HCT116 (cell line): ENCODE results near the gene CBFB. TPM values are rescaled to one million over a fixed set of nuclear protein-coding genes. Genes with fewer than 3 reads are reported as not detected.

Experiments used
- ATAC-seq: fragments of 200-7000 bp; cut with Tn5 transposase; 2 replicates; pipeline ENCODE4 v1.9.1; 2020; ENCODE audit warnings: mild to moderate bottlenecking, moderate library complexity
- BruUV-seq: library from RNA; stranded (reverse); fragments of 400-500 nt; replicated peaks from 2 replicates; lab custom pipeline; 2021; lab: Mats Ljungman, UMichigan
- CTCF ChIA-PET: fragments of 300-600 bp; sonication (Branson Sonifier 250); formaldehyde crosslinking; loops from one replicate; lab custom pipeline; 2021; ENCODE audit warnings: antibody characterized with exemption; lab: Charles Lee
- POLR2A ChIA-PET: fragments of 300-600, 350-600 bp; sonication (Branson Sonifier 250); formaldehyde crosslinking; loops from one replicate; lab custom pipeline; 2021; ENCODE audit warnings: antibody characterized with exemption; lab: Charles Lee
- RAD21 ChIA-PET, 2 experiments: fragments of 300-600 bp; sonication (Branson Sonifier 250); formaldehyde crosslinking; loops; one replicate each; lab custom pipeline; 2023; ENCODE audit warnings: low total read pairs in 2 of 2; ENCODE audit not compliant: uncharacterized antibody in 2 of 2, unreplicated experiment in 2 of 2, low non-redundant PET in 1 of 2; lab: Charles Lee
- DNase-seq: peaks from one replicate; pipeline ENCODE4 v3.0.0-alpha.2; 2010; ENCODE audit warnings: low read depth, low spot score
- H2AFZ ChIP-seq: fragments of 200-600 bp; shearing (Covaris generic), sonication (generic); 2 replicates; pipeline ENCODE4 v1.6.1; 2017; ENCODE audit warnings: low read depth, mixed run types, mixed read lengths, antibody characterized with exemption, low read length; ENCODE audit not compliant: poor library complexity, severe bottlenecking
- H3K27ac ChIP-seq: 2 replicates; pipeline ENCODE4 v1.5.1; 2012; ENCODE audit warnings: low read depth, low read length
- H3K27me3 ChIP-seq: fragments of 200-600 bp; sonication (generic); 2 replicates; pipeline ENCODE4 v1.6.1; 2016; ENCODE audit warnings: mixed run types, low read length, mixed read lengths; ENCODE audit not compliant: insufficient read depth
- H3K36me3 ChIP-seq, 2 experiments: fragments of 200-500 bp in 1 of 2; fragments of 200-600 bp in 1 of 2; sonication (Bioruptor generic) in 1 of 2; sonication (generic) in 1 of 2; 2 replicates each; pipeline versions ENCODE4 v1.5.1 to v1.6.1; 2014 to 2016; ENCODE audit warnings: low read length in 2 of 2, inconsistent platforms in 1 of 2, mixed read lengths in 1 of 2, mixed run types in 1 of 2; ENCODE audit not compliant: insufficient read depth in 2 of 2, control insufficient read depth in 1 of 2
- H3K4me1 ChIP-seq, 2 experiments: fragments of 200-600 bp in 1 of 2; sonication (generic) in 1 of 2; 2 replicates each; pipeline versions ENCODE4 v1.5.1 to v1.6.1; 2012 to 2017; ENCODE audit warnings: low read length in 2 of 2, inconsistent platforms in 1 of 2, mild to moderate bottlenecking in 1 of 2, mixed read lengths in 1 of 2, mixed run types in 1 of 2, moderate library complexity in 1 of 2; ENCODE audit not compliant: insufficient read depth in 2 of 2, control insufficient read depth in 1 of 2
- H3K4me2 ChIP-seq: fragments of 200-600 bp; sonication (generic); 2 replicates; pipeline ENCODE4 v1.6.1; 2017; ENCODE audit warnings: mixed run types, low read length, mixed read lengths
- H3K4me3 ChIP-seq, 2 experiments: fragments of 200-600 bp in 1 of 2; sonication (generic) in 1 of 2; replicated peaks in 1 of 2; 2 replicates each; pipeline ENCODE4 v1.5.1; 2011 to 2016; ENCODE audit warnings: low read length in 2 of 2, control low read depth in 1 of 2, low read depth in 1 of 2, mild to moderate bottlenecking in 1 of 2, mixed read lengths in 1 of 2, mixed run types in 1 of 2
- H3K79me2 ChIP-seq: fragments of 200-600 bp; sonication (generic); 2 replicates; pipeline ENCODE4 v1.6.1; 2017; ENCODE audit warnings: mild to moderate bottlenecking, mixed run types, low read length, moderate library complexity, mixed read lengths; ENCODE audit not compliant: insufficient read depth
- H3K9ac ChIP-seq: fragments of 200-600 bp; sonication (generic); 2 replicates; pipeline ENCODE4 v1.6.1; 2016; ENCODE audit warnings: low read length, mixed read lengths
- H3K9me2 ChIP-seq: fragments of 200-600 bp; sonication (generic), shearing (Covaris generic); 2 replicates; pipeline ENCODE4 v1.6.1; 2017; ENCODE audit warnings: mixed run types, mild to moderate bottlenecking, moderate library complexity; ENCODE audit not compliant: insufficient read depth
- H3K9me3 ChIP-seq, 2 experiments: fragments of 200-500 bp in 1 of 2; fragments of 200-600 bp in 1 of 2; sonication (Bioruptor generic) in 1 of 2; sonication (generic) in 1 of 2; 2 replicates each; pipeline ENCODE4 v1.6.1; 2014 to 2017; ENCODE audit warnings: low read length in 2 of 2, mixed read lengths in 2 of 2, inconsistent platforms in 1 of 2, low read depth in 1 of 2, mild to moderate bottlenecking in 1 of 2, mixed run types in 1 of 2, moderate library complexity in 1 of 2; ENCODE audit not compliant: control insufficient read depth in 1 of 2, insufficient read depth in 1 of 2
- H4K20me1 ChIP-seq: fragments of 200-600 bp; sonication (generic), shearing (Covaris generic); 2 replicates; pipeline ENCODE4 v1.6.1; 2017; ENCODE audit warnings: mixed run types, mild to moderate bottlenecking, moderate library complexity; ENCODE audit not compliant: insufficient read depth
- CEBPB ChIP-seq: IDR thresholded peaks from 2 replicates; pipeline ENCODE4 v1.6.1; 2012; ENCODE audit warnings: low read depth
- EGR1 ChIP-seq: IDR thresholded peaks from 2 replicates; pipeline ENCODE4 v1.6.1; 2012; ENCODE audit warnings: low read depth
- ELF1 ChIP-seq: IDR thresholded peaks from 2 replicates; pipeline ENCODE4 v1.6.1; 2012; ENCODE audit warnings: low read depth, borderline replicate concordance
- EZH2 ChIP-seq: fragments of 200-600 bp; sonication (generic); IDR thresholded peaks from 2 replicates; pipeline ENCODE4 v1.6.1; 2017; ENCODE audit warnings: antibody characterized with exemption, mixed run types
- EZH2phosphoT487 ChIP-seq: fragments of 200-600 bp; IDR thresholded peaks from 2 replicates; pipeline ENCODE4 v1.6.1; 2018; ENCODE audit warnings: antibody characterized with exemption, borderline replicate concordance
- FOSL1 ChIP-seq: IDR thresholded peaks from 2 replicates; pipeline ENCODE4 v1.6.1; 2012; ENCODE audit warnings: low read depth
- JUND ChIP-seq: IDR thresholded peaks from 2 replicates; pipeline ENCODE4 v1.6.1; 2012
- MAX ChIP-seq: IDR thresholded peaks from 2 replicates; pipeline ENCODE4 v1.6.1; 2012
- POLR2A ChIP-seq: IDR thresholded peaks from 2 replicates; pipeline ENCODE4 v1.7.0; 2011; ENCODE audit warnings: borderline replicate concordance; ENCODE audit not compliant: insufficient read depth, insufficient read length; ENCODE audit errors: extremely low read depth
- POLR2AphosphoS5 ChIP-seq: IDR thresholded peaks from 2 replicates; pipeline ENCODE4 v1.6.1; 2011; ENCODE audit warnings: mild to moderate bottlenecking, low read depth, low read length, moderate library complexity
- RAD21 ChIP-seq: IDR thresholded peaks from 2 replicates; pipeline ENCODE4 v1.6.1; 2012; ENCODE audit warnings: low read depth, mild to moderate bottlenecking
- REST ChIP-seq: IDR thresholded peaks from 2 replicates; pipeline ENCODE4 v1.6.1; 2012; ENCODE audit warnings: low read depth
- SIN3A ChIP-seq: IDR thresholded peaks from 2 replicates; pipeline ENCODE4 v1.6.1; 2012; ENCODE audit warnings: low read depth
- SP1 ChIP-seq: IDR thresholded peaks from 2 replicates; pipeline ENCODE4 v1.6.1; 2012; ENCODE audit warnings: low read depth
- SRF ChIP-seq: IDR thresholded peaks from 2 replicates; pipeline ENCODE4 v1.6.1; 2012; ENCODE audit warnings: low read depth
- TCF7L2 ChIP-seq: IDR thresholded peaks from 2 replicates; pipeline ENCODE4 v1.7.0; 2011; ENCODE audit warnings: borderline replicate concordance, inconsistent platforms; ENCODE audit not compliant: insufficient read depth, insufficient read length; ENCODE audit errors: extremely low read depth
- YY1 ChIP-seq: IDR thresholded peaks from 2 replicates; pipeline ENCODE4 v1.6.1; 2011; ENCODE audit warnings: low read length, low read depth, moderate library complexity, mild to moderate bottlenecking; ENCODE audit not compliant: insufficient replicate concordance; ENCODE audit errors: extremely low read depth
- ZNF274 ChIP-seq: fragments of 200-500 bp; sonication (Bioruptor generic); IDR thresholded peaks from 2 replicates; pipeline ENCODE4 v1.6.1; 2014; ENCODE audit warnings: mild to moderate bottlenecking, low read depth, low read length, inconsistent platforms
- intact Hi-C: fragments of 100-400 bp; cut with micrococcal nuclease; formaldehyde crosslinking; loops from 2 replicates; pipeline ENCODE4 v1.10.0; 2022
- total RNA-seq: library from RNA; stranded (reverse); gene quantifications from one replicate; pipeline ENCODE4 v1.2.1, GENCODE V29; 2021; ENCODE audit not compliant: unreplicated experiment
- TF ChIP-seq, protein P1 (sequence below), 3 experiments: fragments of 200-600 bp in 1 of 3; sonication (generic) in 1 of 3; IDR thresholded peaks in 2 of 3; conservative IDR thresholded peaks in 1 of 3; 2 replicates each; pipeline ENCODE4 v1.5.1; 2012 to 2017; ENCODE audit warnings: low read depth in 2 of 3, low read length in 2 of 3, antibody characterized with exemption in 1 of 3, borderline replicate concordance in 1 of 3, control low read depth in 1 of 3, mild to moderate bottlenecking in 1 of 3, mixed read lengths in 1 of 3, mixed run types in 1 of 3, moderate library complexity in 1 of 3; ENCODE audit not compliant: insufficient read depth in 1 of 3

Gene CBFB
- total RNA-seq, 1 experiment from 2014 or later, result 101 TPM

DNA sequence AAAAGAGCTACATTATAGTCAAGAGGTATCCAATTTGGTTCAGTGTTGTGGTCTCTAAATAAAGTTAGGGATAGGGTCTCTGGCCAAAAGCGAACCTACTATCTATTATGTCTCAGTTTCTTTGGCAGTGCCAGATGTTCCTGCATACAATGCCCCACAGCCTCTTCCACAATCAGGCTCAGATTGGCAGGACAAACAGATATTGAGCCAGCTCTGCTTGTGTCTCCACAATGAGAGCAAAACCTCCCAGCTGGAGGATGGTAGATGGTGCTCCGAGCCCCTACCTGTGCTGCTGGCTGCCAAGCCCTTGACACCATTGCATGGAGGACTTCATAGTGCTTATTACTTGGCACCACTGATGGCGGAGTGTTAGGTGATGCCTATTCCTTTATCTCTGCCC is 100.5 kb downstream of the CBFB start (continued):
- TF ChIP-seq EGR1 (no peak), CEBPB (no peak)
- TF ChIP-seq, protein P1, sequence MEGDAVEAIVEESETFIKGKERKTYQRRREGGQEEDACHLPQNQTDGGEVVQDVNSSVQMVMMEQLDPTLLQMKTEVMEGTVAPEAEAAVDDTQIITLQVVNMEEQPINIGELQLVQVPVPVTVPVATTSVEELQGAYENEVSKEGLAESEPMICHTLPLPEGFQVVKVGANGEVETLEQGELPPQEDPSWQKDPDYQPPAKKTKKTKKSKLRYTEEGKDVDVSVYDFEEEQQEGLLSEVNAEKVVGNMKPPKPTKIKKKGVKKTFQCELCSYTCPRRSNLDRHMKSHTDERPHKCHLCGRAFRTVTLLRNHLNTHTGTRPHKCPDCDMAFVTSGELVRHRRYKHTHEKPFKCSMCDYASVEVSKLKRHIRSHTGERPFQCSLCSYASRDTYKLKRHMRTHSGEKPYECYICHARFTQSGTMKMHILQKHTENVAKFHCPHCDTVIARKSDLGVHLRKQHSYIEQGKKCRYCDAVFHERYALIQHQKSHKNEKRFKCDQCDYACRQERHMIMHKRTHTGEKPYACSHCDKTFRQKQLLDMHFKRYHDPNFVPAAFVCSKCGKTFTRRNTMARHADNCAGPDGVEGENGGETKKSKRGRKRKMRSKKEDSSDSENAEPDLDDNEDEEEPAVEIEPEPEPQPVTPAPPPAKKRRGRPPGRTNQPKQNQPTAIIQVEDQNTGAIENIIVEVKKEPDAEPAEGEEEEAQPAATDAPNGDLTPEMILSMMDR (IDR thresholded peaks at IDR 0.05 in 2 of 3, conservative IDR thresholded peaks at IDR 0.05 in 1 of 3; ENCODE audit: borderline replicate concordance in 1 of 3, insufficient read depth in 1 of 3, low read depth in 2 of 3, low read length in 2 of 3), result no peak

GRCh38 chr16:67137605-67138004 is 108.7 kb downstream of the CBFB start:
- Histone ChIP-seq H3K27ac (no peak overlapping the region), H3K4me3 (no peak overlapping the region), H3K4me1 (no peaks in the 10 kb centered on the region), H3K9ac (no peak overlapping the region), H2AFZ (no peak overlapping the region), H3K4me2 (no peak overlapping the region), H4K20me1 (no peaks in the 10 kb centered on the region), H3K36me3 (peaks cover 41 to 55% of the 10 kb centered on the region in 2 experiments), H3K9me2 (no peaks in the 10 kb centered on the region), H3K79me2 (no peaks in the 10 kb centered on the region), H3K27me3 (no peaks in the 10 kb centered on the region), H3K9me3 (no peaks in the 10 kb centered on the region)
- RAD21 ChIA-PET, result no interaction called here
- intact Hi-C loops, result no loop called here
- DNase-seq (no peak), ATAC-seq (no peak)
- no TSS peak for BruUV-seq
- POLR2A ChIA-PET, result no interaction called here
- CTCF ChIA-PET, result interaction anchor here (0.7 kb wide), 1 partner anchor 18 kb away, joined by 5 read pairs; no protein-coding TSS in a partner anchor
- TF ChIP-seq ELF1, result no peak
- TF ChIP-seq REST, result no peak
- TF ChIP-seq CEBPB, result no peak
- TF ChIP-seq RAD21, result no peak
- no peak for TF ChIP-seq SP1
- no peak for TF ChIP-seq SRF
- no peak for TF ChIP-seq EZH2phosphoT487
- no peak for TF ChIP-seq SIN3A
- no peak for TF ChIP-seq POLR2A
- no peak for TF ChIP-seq POLR2AphosphoS5
- no peak for TF ChIP-seq JUND
- no peak for TF ChIP-seq ZNF274
- no peak for TF ChIP-seq FOSL1
- TF ChIP-seq, protein P1 (IDR thresholded peaks at IDR 0.05 in 2 of 3, conservative IDR thresholded peaks at IDR 0.05 in 1 of 3; ENCODE audit: borderline replicate concordance in 1 of 3, insufficient read depth in 1 of 3, low read depth in 2 of 3, low read length in 2 of 3), result no peak
- TF ChIP-seq MAX, result no peak
- TF ChIP-seq TCF7L2, result no peak
- no peak for TF ChIP-seq YY1
- no peak for TF ChIP-seq EZH2
